ENCODE measurements around the gene SYTL3.

- no peak for TF ChIP-seq CHD2 (IDR thresholded peaks at IDR 0.05; ENCODE audit: low read length)
- no peak for TF ChIP-seq POLR2A (IDR thresholded peaks at IDR 0.05; ENCODE audit: control extremely low read depth in 1 of 2, low read depth in 2 of 2, low read length in 2 of 2)
- TF ChIP-seq CTCF (IDR thresholded peaks at IDR 0.05; ENCODE audit: control extremely low read depth in 1 of 3, insufficient read depth in 1 of 3, low read depth in 1 of 3, low read length in 3 of 3): no peak
- no peak for TF ChIP-seq TCF12 (IDR thresholded peaks at IDR 0.05; ENCODE audit: low read depth, low read length)
- TF ChIP-seq JUND (IDR thresholded peaks at IDR 0.05; ENCODE audit: low read length): no peak
- TF ChIP-seq, protein P1, sequence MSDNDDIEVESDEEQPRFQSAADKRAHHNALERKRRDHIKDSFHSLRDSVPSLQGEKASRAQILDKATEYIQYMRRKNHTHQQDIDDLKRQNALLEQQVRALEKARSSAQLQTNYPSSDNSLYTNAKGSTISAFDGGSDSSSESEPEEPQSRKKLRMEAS (IDR thresholded peaks at IDR 0.05): no peak
- no peak for TF ChIP-seq MAFK (IDR thresholded peaks at IDR 0.05; ENCODE audit: low read depth, low read length)
These were observed 12.7 kb downstream of the SYTL3 start for GRCh38 chr6:158662607-158662953.
